COLO668 (cell line): ENCODE measurements around the gene SERPINE3.

Experiments used
- DNase-seq: peaks from one replicate; lab custom pipeline; 2025; ENCODE audit not compliant: unreplicated experiment; lab: John Stamatoyannopoulos, UW

The SERPINE3 gene

GRCh38 chr13:51339354-51339753, at the start of gene SERPINE3:
Gene SERPINE3, plus strand, starts transcription at chr13:51339691. Its CDS starts 1,401 bp downstream, at chr13:51341092.
- no peak for DNase-seq

GRCh38 chr13:51291341-51291740, 48.1 kb upstream of the SERPINE3 start:
- DNase-seq, result no peak

GRCh38 chr13:51292000-51292565, 47.4 kb upstream of the SERPINE3 start:
- no peak for DNase-seq

GRCh38 chr13:51297556-51297955, 41.9 kb upstream of the SERPINE3 start:
- no peak for DNase-seq

DNA sequence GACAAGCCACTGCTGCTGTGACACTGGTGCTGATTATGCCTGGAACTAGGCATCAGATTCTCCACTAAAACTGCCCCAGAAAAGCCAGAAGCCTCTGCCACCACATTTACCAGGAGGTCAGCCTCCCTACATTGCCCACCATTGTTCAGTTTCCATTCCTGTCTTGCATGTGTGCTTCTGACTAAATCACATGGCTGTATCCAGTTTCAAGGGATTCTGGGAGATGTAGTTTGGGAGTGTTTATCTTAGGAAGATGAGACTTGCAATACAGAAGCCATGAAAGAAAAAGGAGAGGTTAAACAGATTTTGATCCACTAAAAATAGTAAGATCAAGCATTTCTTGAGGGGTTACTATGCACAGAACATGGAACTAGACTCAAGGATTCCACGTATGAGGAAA, 40.7 kb upstream of the SERPINE3 start:
- no peak for DNase-seq

DNA sequence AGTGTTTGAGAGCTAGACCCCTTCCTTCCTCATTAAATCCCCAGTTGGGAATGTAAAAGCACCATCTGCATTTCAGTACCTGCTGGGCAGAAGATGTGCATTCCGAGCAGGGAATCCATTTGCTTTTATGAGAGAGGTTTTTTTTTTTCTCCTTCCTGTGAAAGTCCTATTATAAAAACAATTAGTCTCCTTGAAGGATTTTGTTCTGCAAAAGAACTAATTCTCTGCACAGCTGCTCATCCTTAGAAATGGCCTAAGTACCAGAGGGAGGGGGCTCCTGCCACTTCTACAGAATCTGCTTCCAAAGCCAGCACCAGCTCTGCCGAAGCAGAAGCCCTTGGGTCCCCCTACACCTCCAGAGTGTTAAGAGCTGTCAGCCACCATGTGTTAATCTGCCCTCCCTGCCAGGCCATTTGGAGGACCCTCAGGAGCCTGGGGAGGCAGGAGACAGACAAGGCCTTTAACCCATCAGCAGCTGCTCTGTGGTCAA, 36.4 kb upstream of the SERPINE3 start:
- DNase-seq, result no peak

DNA sequence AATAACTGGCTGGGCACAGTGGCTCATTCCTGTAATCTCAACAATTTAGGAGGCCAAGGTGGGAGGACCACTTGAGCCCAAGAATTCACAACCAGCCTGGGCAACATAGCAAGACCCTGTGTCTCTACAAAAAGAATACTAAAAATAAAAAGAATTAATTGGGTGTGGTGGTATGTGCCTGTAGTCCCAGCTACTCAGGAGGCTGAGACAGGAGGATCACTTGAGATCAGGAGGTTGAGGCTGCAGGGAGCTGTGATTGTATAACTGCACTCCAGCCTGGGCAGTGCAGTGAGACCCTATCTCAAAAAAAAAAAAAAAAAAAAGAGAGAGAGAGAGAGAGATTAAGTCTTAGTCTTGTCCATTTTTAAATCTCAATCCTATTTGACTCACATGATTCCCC, 35.6 kb upstream of the SERPINE3 start:
- no peak for DNase-seq

DNA sequence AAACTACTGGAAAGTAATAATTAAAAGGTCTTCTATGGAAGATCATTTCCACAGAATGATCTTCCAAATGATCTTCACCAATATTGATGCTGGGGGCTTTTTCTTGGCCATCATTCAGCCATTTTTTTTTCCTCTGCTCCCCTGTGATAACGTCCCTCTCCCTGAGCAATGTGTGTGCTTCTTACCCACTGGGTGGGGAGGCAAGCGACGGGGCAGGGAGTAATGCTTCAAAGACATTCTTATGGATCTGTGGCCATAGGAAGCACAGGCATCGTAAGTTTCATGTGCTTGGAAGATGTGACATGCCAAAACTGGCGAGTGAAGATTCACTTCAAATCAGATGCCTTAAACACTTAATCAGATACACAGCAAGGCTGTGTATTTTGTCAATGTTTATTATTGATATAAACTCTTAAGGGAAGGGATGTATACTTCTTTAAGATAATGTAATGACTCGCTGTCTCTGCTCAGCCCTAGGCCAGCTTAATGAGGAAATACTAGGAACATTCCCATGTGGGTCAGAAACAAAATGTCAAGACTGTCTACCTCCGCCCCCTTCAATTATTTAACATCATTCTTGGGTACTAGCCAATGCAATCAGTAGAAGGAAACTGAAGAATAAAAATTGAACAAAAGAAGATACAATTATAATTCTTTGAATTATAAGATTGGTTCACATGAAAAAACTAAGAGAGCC, 34.1 kb upstream of the SERPINE3 start:
- no peak for DNase-seq

DNA sequence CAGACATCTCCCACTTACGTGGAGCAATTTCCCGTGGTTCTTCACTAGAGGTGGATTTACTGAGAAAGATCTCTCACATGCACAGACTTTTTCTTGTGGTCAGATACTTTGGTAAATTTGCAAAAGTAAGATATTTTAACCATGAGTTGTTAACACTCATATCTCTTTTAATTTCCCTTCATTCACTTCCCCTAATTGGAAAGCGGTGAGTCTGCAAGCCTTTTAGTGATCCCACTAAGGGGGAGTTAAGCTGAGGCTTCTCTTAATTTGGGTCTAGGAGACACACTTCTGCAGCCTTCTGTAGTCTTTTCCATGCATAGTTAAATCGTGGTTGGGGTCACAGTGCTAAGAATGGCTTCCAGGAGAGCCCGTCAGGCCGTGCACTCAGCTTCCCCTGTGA, 30.7 kb upstream of the SERPINE3 start:
- no peak for DNase-seq

DNA sequence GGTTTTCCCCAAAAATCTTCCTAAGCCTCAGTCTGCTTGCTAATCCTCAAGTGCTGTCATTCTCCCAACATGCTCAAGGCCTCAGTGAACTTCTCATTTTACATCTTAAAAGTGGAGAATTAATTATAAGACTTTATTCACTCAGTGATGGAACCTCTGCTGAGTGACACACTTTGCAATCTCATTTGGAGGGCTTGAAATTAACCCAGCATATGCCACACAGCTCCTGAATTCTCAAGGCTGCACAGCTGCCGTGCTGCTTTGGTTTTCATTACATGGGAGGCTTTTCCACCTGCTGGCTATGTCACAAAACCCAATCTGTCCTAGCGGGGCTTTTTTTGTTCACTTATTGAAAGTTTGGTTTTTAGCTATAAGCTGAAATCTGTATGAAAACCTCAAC, 28.3 kb upstream of the SERPINE3 start:
- DNase-seq, result no peak

GRCh38 chr13:51311957-51312520, 27.5 kb upstream of the SERPINE3 start:
- no peak for DNase-seq

DNA sequence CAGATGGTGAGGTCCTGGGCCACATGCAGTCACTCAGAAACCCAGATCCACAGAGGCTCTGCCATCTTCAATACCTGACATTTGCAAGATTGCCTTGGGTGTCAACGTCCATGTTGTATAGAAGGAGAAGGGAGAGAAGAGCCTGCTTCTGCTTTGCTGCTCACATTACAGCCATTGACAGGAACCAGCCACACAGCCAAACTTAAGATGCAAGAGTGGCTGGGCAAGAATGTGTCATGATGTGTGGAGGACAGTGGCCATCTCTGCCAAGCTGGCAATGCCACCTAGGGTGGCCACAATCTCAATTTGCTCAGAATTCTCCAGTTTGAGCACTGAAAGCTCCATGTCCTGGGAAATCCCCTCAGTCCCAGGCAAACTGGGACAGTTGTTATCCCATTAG, 25.9 kb upstream of the SERPINE3 start:
- DNase-seq, result no peak

- DNase-seq, result no peak
These were observed 22.2 kb upstream of the SERPINE3 start for GRCh38 chr13:51317262-51317661.

GRCh38 chr13:51318015-51318414, 21.5 kb upstream of the SERPINE3 start:
- DNase-seq, result no peak

DNA sequence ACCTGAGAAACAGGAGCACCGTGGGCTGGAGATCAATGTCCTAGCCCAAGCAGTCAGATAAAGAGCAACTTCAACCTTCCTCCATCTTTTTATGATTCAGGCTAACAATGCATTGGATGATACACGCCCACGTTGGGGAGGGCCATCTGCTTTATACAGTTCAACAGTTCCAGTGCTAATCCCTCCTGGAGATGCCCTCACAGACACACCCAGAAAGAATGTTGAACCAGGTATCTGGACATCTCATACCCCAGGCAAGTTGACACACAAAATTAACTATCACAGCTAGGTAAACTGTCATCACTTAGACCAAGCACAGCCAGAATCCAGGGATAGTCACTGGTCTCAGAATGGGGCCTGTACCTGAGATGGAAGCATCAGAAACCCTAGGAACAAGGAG, 20.6 kb upstream of the SERPINE3 start:
- DNase-seq, result no peak

GRCh38 chr13:51321836-51322235, 17.7 kb upstream of the SERPINE3 start:
- DNase-seq, result no peak

DNA sequence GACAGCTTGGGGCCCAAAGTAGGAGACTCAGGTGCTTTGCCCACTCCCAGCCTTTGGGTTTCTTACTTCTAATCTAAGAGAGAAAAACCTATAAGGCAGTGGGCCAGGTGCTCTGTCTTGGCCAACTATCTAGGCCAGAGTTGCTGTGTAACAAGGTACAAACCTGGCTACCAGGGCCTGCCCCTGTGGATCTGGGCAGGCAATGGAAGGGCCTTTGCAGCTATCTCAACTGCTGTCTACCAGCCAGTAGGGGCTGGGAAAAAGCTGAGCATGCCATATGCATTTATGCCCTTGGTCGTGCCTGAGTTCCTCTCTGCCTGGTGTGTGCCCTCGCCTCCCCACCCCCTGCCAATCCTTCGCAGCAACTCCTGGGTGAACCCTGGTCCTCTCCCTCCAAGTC, 16.7 kb upstream of the SERPINE3 start:
- no peak for DNase-seq

- DNase-seq, result no peak
These were observed 15.5 kb upstream of the SERPINE3 start for GRCh38 chr13:51323824-51324511.

DNA sequence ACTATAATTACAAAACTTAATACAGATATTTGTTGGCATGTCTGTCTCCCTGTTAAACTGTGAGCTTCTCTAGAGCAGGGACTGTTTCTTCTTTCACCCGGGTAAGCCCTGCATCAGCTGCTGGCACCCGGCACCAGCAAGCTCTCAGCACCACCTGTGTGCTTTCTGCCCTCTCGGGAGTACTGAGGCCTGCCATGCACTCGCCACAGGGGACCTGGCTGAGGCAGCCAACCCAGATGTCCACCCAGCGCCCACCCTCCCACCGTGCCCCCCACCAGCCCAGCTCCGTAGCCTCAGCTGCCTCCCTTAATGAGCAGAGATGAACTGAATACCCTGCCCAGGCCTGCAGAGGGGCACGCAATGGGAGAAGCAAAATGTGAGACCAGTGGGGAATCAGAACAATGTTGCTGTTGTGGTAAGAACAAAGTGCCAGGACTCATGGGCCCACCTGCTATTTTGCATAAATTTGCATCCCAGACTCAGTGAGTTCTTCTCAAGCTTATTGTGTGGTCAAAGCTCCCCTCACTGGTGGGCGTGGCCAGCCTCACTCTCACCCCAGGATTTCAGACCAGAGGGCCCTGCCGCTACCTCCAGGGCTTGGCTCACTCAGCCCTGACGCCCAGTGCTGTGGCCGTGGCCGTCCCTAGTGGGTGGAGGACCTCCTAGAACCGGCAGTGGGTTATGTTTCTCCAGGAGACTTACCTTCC, 14.6 kb upstream of the SERPINE3 start:
- no peak for DNase-seq

GRCh38 chr13:51325837-51326236, 13.7 kb upstream of the SERPINE3 start:
- DNase-seq, result no peak

GRCh38 chr13:51326777-51327176, 12.7 kb upstream of the SERPINE3 start:
- no peak for DNase-seq
